RPMI8226 (cell line): ENCODE results near the gene PRKAG2.

Experiments used
- DNase-seq: peaks from one replicate; pipeline ENCODE4 v3.0.0-alpha.2; 2015

Gene PRKAG2

DNA sequence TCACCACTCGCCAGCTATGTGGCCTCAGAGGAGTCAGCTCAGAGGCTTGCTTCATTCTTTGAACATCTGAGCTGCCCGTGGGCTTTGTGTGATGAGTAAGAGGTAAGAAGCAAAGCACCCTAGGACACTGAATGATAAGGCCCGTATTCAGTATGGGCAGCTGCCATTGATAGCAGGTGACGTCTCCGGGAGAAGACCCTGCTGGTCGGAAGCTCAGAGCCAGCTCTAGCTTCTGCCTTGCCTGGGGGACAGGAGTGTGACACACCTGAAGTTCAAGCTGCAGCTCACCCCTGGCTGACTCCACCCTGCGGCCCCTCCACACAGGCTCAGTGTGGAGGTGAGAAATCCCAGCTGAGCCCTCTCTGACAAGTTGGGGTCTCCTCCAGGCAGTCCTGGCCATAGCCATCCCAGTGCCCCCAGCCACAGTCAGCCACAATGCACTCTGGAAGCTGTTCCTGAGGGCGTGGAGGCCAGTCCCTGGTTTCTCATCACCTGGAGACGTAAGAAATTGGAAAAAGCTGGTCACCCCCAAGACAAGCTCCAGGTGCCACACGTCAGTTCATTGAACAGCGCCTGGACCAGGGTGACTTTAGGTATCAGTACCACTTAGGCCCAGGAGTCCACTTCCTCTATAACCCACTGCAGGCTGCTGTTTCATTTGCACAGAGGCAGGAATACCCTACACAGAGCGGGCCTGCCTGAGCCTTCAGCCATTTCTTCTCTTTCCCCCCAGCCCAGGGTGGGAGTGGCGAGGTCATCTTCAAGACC, 192.3 kb downstream of the PRKAG2 start:
- DNase-seq, result no peak

DNA sequence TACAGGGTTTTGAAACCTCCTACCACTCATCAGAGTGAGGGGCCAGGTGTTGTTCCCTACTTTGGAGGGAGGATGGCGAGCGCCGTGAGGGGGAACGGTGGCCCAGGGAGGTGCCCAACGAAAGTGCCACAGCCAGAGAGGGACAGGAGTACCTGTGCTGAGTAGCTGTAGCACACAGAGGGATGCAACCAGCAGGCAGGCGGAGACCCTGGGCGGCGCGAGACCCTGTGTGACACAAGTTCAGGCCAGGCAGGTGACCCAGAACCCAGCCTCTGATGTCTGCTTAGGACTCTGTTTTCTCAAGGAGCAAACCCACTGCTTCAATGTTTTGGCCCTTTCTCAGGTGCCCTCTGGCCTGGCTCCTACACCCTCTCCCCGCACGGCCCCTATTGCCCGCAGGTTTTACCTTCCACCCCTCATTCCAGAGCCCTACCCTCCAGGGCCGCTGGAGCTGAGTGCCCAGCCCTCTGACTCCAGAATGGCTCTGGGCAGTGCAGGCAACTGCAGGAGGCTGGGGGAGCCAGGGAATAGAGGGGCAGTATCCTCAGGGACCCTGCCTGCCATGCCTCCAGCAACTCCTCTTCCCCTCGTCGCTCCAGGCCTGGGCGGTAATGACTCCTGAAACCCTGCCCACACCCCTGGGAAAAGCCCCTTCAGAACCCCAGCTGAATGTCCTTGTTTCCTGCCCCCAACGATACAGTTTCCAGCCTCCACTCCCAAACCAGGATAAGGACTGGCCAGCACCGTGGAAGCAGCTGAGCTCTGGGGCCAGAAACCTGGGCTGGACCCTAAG, 193.1 kb downstream of the PRKAG2 start:
- DNase-seq, result no peak

DNA sequence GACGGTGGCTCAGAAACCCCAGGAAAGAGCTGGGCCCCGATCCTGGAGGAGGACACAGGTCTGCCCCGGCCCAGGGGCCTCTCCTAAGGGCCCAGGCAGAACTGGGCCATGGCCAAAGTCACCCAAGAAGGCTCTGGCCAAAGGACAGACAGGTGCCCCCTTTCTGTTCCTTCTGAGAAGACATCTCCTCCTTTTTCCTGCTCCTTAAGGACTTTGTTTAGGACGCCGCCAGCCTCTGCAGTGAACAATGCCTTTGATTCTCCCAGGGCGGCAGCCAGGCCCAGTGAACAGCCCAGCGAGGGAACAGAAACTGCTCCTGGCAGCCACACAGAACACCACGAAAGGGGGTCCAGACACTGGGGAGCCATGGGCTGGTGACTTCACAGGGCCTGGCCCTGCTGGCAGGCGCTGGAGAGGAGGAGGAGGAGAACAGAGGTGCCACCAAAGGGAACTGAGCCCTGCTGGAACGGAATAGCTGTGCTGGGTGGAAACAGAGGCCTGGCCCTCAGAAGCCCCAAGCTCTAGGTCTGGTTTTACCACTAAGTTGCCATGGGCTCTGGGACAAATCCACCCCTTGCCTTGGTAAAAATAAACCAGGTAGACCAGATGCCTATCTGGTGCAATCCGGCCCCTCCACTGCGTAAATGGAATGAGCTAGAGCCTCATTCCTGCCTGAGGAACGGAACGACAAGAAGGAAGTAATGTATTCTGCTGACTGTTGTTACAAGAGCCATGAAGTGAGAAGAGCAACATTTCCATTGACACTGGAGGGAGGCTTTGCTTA, 193.9 kb downstream of the PRKAG2 start:
- no peak for DNase-seq

DNA sequence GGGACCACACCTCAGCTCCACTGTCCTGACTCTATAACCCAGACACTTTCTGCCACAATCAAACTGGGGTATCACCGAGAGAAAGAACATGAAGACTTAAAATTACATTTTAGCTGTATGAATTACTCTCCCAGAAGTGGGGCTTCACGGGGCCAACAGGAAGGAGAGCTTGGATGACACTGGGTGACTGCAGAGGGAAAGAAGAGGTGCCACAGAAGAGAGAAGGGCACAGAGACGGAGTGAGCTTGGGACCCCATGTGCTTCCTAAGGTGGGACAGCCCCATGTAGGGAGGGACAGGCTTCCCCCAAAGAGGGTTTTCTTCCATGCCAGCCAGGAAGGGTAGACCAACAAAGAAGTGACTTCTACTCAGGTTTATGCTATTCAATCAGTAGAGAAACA, 195.2 kb downstream of the PRKAG2 start:
- no peak for DNase-seq

DNA sequence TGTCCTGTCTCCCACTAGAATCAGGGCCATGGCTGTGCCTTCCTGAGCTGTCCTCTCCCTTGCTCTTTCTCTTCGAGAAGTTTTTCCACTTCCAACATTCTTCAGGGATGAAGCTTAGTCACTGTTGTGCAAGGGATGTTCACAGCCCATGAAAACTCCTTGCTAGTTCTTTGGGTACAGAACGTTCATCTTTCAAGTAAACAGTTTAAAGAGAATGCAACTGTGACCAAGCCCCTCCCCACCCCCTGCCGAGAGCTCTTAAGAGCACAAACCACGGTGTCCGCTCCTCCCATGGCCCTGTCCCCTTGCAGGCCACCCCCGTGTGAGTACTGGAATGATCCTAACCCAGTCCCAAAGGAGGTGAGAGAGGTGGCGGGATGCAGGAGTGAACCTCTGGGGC, 196.1 kb downstream of the PRKAG2 start:
- no peak for DNase-seq

DNA sequence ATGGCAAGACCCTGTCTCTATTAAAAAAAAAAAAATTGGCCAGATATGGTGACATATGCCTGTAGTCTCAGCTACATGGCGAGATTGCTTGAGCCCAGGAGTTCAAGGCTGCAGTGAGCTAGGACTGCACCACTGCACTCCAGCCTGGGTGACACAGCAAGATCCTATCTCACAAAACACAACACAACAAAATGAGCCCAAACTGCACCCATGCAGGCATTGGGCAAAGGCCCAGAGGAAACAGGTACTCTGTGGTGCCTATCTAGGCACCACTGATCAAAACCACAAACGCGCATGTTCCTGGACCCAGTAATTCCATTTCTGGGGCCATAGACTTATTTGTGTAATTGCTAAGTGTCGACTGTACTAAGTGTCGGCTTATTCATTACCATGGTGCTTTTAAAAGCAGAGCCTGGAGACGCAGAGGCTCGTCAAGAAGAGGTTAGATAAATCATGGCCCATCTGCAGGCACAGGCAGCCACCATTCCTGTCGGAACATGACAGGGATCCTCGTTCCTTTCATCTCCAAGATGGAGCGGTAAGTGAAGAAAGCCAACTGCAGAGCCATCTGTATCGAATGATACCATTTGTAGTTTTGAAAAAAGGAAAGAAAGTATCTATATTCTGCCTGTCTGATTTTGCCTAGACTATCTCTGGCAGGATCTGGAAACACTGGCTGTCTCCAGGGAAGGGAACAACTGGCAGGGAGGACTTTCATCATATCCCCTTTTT, 196.9 kb downstream of the PRKAG2 start:
- no peak for DNase-seq

DNA sequence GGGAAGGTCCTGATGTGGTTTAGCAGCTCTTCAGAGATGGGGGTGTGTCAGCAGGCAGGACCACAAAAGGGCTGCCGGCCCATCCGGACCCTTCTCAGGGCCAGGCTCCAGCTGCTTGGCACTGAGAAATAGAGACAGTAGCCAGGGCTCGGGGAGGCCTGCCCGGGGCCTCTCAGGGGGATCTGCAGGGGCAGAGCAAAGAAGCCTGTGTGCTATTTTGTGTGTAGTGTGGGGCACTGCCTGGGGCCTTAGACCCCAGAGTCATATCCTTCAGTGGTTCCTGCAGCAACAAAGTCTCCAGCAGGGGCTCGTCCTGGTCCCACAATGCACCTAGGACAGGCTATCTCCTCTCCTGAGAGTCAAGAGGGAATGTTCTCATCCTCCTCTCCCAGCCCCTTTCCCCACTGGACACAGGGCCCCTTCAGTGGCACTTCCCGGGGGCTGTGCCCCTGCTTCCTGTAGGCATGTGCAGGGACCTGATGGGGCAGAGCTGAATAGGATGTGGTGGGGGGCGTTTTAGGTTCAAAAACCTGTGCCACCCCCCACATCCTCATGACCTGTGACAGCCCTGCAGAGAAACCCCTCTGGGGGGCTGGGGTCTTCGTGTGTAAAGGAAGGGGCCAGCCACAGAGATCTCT, 197.7 kb downstream of the PRKAG2 start:
- DNase-seq, result no peak

DNA sequence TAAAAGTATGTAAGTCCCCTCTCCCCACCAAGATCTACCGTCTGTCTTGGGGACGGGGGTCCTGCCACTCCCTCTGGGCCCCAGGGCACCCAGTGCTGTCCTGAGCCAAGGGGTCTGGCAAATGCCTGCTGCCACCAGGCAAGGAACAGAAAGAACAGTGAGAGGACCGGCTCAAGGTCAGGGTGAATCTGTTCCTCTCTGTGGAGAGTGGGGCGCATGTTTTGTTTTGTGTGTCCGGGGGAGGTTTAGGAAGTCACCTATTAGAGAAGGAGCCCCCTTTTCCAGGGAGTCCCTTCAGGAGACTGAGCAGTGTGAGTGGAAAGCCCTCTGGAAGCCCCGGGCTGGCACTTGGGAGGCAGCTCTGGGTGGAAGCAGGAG, 198.7 kb downstream of the PRKAG2 start:
- DNase-seq, result no peak

DNA sequence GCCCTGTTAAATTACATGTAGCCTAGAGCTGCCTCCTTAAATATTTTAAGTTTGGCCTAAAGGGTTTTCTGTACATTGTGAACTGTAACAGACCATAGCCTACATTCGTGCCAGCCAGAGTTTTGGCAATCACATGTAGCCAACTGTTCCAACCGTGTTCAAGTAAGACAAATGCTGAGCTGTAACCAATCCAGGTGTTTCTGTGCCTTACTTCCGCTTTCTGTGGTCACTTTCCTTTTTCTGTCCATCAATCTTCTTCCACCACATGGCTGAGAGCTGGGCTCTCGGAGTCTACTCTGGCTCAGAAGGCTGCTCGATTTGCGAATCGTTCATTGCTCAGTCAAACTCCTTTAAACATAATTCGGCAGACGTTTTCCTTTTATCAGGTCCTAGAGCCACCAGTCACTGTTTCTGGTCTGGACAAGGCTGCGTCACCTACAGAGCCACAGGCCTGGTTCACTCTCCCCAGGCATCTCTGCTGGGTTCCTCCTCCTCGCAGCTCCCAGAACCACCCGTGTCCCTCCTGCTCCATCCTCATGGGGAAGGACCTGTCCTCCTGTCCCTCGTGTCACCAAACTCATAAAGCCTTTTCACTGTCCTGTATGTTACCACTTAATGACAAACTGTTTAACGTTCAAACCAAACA, 199.2 kb downstream of the PRKAG2 start:
- DNase-seq, result peak; percentile 68

DNA sequence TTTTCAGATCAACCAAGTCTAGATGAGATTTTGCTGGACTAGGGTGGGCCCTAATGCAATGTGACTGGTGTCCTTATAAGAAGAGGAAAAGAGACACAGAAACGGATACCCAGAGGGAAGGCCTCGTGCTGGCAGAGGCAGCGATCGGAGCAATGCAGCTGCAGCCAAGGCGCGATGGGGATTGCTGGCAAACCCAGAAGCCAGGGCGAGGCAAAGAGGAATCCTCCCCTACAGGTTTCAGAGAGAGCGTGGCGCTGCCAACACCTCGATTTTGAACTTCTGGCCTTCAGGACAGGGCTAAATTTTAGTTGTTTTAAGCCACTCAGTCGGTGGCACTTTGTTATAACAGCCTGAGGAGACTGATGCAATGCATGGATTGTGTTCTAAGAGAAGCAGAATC, 200.2 kb downstream of the PRKAG2 start:
- no peak for DNase-seq

DNA sequence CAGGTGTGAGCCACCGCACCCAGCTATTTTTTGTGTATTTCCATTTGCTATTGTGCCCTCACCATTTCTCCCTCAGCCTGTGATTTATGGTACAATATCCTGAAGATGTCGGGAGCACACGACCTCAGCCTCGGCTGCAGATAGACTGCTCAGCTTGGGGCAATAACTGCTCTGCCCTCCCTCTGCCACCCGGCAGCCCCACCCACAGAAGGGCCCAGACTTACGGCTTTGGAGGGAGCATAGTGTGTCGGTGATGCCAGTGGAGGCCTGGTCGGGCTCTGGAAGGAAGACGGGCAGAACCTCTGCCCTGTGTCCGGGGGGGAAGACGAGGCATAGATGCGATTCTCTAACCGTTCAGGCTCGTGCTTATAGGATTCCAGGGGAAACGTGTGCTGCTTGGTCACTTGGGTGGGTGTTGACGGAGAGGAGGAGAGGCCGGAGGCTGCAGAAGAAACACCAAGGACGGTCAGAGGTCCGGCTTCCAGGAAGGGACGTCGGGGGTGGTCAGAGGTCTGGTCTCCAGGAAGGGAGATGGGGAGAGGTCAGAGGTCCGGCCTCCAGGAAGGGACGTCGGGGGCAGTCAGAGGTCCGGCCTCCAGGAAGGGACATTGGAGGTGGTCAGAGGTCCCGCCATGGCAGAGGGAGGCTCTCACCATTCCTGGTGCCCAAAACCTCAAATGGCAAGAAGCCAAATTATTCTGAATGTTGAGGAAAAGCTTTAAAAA, 201.6 kb downstream of the PRKAG2 start:
- no peak for DNase-seq

DNA sequence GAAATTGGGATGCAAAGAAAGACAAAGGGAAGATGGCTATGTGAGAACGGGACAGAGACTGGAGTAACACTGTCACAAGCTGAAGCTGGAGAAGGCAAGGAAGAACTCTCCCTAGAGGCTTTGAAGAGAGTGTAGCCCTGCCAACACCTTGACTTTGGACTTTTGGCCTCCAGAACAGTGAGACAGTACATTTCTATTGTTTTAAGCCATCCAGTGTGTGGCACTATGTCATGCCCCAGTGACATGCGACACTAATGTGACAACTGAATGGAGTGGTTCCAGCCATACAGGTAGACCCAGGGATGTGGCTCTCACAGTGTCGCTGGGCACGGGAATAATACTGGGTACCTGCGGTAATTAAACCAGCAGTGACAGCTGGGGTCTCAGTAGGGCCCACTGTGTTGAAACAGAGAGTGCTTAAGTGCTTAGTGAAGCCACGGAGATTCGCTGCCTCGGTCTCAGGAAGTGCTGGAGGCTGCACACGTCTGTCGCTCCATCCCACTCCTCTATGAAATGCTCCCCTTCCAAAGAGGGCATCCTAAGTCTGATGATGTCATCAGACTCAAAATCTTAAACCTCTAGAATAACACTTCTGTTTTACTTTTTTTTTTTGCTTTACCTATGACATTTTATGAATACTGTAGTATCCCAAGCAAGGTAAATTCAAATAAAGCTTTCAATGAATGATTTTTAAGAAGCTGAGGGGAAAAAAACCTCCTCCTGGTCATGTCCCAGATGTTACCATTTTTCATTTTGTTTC, 202.6 kb downstream of the PRKAG2 start:
- no peak for DNase-seq

DNA sequence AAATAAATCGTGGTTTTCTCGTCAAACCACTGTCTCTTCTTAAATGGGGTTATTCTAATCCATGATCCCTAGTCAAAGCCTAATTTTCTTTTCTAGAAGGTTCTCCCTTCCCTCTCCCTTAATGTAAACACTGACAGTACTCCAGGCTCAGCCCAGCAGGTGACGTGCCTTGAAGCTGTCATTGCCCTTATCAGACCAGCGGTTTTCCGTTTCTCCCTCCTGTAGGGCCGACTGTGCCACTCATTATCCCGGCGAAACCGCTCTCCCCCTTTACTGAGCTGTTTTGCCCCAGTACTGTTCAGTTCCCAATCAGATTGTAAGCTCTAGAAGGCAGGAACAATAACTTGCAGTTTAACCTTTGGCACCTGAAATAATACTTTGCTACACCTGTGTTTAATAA, 203.7 kb downstream of the PRKAG2 start:
- no peak for DNase-seq

DNA sequence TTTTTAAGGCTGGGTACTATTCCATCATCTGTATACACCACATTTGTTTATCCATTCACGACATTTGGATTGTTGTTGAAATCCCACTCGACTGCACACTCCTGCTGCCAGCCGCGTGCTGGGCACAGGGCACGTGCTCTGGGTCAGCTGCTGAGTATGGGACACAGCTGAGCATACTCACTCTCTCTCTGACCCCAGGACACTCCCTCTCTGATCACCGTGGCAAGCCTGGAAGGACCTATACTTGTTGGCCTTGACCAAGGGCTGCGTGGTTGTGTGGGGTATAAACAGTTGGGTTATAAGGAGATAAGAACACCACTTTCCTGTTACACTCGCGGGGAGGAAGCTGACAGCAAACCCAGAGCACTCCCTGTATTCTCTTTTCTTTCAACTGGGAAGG, 204.2 kb downstream of the PRKAG2 start:
- DNase-seq, result no peak

DNA sequence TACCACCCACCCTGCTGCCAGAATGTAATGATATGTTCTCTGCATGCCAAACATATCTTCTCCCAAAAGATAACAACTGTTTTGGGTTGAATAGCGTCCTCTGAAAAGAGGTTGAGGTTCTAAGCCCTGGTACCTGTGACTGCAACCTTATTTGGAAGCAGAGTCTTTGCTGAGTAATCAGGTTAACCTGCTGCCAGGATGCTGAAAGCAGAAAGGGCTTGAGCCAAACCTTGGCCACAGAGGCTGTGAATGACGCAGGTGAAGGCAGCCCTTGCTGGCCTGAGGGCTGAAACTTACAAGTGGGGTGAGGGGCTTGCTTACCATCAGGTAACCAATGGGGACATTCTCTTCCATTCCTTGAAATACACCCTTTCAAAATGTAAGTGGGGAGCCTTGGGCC, 205.4 kb downstream of the PRKAG2 start:
- no peak for DNase-seq

DNA sequence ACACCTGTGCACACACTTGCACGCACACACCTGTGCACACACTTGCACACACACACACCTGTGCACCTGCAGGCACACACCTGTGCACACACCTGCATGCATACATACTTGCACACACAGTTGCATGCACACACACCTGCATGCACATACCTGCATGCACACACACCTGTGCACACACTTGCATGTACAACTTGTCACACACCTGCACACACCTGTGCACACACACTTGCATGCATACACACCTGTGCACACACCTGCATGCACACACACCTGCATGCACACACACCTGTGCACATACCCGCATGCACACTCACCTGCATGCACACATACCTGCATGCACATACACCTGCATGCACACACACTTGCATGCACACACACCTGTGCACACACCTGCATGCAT, 207.2 kb downstream of the PRKAG2 start:
- DNase-seq, result no peak

DNA sequence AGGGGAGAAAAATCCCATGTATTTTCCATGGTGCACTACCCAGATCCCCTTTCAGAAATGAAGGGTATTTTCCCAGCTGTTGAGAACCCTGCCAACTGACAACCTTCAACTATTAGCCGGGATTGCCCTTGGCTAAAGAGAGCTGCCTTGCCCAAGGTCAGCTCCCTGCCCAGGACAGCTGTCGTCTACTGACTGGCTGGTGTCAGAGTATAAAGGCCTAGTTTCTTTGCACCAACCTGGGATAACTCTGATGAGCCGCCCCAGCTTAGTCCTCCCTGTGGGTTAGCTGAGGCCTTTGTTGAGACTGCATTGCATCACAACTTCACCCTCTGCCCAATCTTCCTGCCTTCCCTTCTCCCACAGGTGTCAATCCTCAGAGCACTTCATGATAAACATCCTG, 210.0 kb downstream of the PRKAG2 start:
- DNase-seq, result no peak

DNA sequence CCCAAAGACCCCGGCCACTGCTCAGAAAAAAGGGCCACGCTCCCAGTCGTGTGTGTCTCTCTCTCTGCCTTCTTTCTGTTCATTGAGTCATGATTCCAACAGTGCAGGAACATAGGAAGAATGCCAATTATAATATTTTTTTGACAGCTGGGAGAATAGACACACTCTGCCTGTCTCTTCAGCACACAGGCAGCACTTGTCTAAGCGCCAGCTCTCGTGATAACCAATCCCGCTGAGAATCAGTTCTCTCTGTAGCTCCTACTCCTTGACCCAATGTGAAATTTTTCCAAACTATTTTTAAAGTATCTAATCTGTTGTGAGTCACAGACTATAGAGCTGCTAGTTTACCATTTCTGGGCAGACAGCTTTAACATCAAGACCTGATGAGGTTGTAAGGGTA, 211.5 kb downstream of the PRKAG2 start:
- DNase-seq, result no peak

DNA sequence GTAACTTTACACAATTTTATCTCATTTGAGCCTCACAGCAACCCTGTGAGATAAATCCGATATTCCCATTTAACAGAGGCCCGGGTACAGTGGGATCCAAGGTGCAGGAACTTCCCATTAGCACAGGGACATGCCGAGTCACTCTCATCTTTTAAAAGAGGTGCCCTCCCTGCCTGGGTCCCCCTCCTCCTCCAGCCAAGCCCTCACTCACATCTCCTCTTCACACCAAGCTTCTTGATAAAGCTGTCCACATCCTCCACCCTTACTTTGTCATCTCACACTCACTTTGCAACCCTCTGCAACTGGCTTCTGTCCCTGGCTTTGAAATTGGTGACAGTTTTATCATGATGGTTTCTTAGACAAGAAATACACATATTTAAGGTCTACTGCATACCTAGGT, 212.6 kb downstream of the PRKAG2 start:
- no peak for DNase-seq

DNA sequence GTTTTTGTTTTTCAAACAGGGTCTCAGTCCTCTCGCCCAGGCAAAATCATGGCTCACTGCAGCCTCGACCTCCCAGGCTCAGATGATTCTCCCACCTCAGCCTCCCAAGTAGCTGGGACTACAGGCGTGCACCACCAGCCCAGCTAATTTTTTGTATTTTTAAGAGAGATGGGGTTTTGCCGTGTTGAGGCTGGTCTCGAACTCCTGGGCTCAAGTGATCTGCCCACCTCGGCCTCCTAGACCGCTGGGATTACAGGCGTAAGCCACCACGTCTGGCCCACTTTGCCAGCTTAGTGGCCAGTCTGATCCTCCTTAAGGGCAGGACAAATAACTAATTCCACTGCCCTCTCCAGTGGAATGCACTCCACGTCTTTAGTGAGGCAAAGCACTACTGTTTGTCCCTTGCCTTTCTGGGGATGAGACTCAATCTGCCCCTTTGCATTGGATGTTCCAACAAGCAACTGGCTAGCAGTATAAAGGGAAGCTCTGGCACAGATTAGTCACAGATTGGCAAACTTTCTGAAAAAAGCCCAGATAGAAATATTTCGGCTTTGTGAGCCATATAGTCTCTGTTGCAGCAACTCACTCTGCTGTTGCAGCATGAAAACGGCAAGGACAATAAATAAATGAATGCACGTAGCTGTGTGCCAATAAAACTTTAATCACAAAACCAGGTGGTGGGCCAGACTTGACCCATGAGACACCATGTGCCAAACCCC, 213.4 kb downstream of the PRKAG2 start:
- no peak for DNase-seq
